Activated T-cell treated with anti-CD3 and anti-CD28 coated beads, Interleukin-2, amount 50 U/mL, for 1 hour (primary cell): ENCODE measurements around the gene GTPBP4.

Experiments used
- DNase-seq: peaks from one replicate; pipeline ENCODE4 v3.0.0-alpha.2; 2020

The GTPBP4 gene

GRCh38 chr10:987870-988666 is at the start of gene GTPBP4:
GTPBP4 (plus strand) TSS chr10:988434; CDS start chr10:988480, 46 bp downstream.
- peak; percentile 93 for DNase-seq

GRCh38 chr10:938941-939678 is 49.1 kb upstream of the GTPBP4 start:
- no peak for DNase-seq

- no peak for DNase-seq
Observed at GRCh38 chr10:943334-944033, 44.8 kb upstream of the GTPBP4 start.

GRCh38 chr10:944034-944831 is 44.0 kb upstream of the GTPBP4 start:
- peak; percentile 45 for DNase-seq

GRCh38 chr10:945778-946177 is 42.5 kb upstream of the GTPBP4 start:
- DNase-seq, result no peak

- DNase-seq, result no peak
Observed at GRCh38 chr10:947051-947450, 41.2 kb upstream of the GTPBP4 start.

- no peak for DNase-seq
Observed at GRCh38 chr10:947881-948280, 40.4 kb upstream of the GTPBP4 start.

GRCh38 chr10:948347-948746 is 39.9 kb upstream of the GTPBP4 start:
- no peak for DNase-seq

GRCh38 chr10:949446-949845 is 38.8 kb upstream of the GTPBP4 start:
- no peak for DNase-seq

- DNase-seq, result no peak
Observed at GRCh38 chr10:953836-954235, 34.4 kb upstream of the GTPBP4 start.

GRCh38 chr10:954396-954795 is 33.8 kb upstream of the GTPBP4 start:
- no peak for DNase-seq

GRCh38 chr10:955127-955819 is 33.0 kb upstream of the GTPBP4 start:
- DNase-seq, result no peak

- DNase-seq, result no peak
Observed at GRCh38 chr10:955820-956217, 32.4 kb upstream of the GTPBP4 start.

- no peak for DNase-seq
Observed at GRCh38 chr10:958106-958505, 30.1 kb upstream of the GTPBP4 start.

GRCh38 chr10:958856-959255 is 29.4 kb upstream of the GTPBP4 start:
- no peak for DNase-seq

GRCh38 chr10:962342-962741 is 25.9 kb upstream of the GTPBP4 start:
- no peak for DNase-seq

- DNase-seq, result no peak
Observed at GRCh38 chr10:963186-963585, 25.0 kb upstream of the GTPBP4 start.

- no peak for DNase-seq
Observed at GRCh38 chr10:963655-964054, 24.6 kb upstream of the GTPBP4 start.

GRCh38 chr10:964321-964987 is 23.8 kb upstream of the GTPBP4 start:
- DNase-seq, result no peak

GRCh38 chr10:964988-965417 is 23.2 kb upstream of the GTPBP4 start:
- DNase-seq, result no peak

- DNase-seq, result no peak
Observed at GRCh38 chr10:966466-967235, 21.6 kb upstream of the GTPBP4 start.
